Measurements from ENCODE around the gene DVL1. TPM values are rescaled to one million over a fixed set of nuclear protein-coding genes. Genes with fewer than 3 reads are reported as not detected.

Gene DVL1
- total and polyA plus RNA-seq, 4 donors, result 39.2 to 79.1 (median 62.8) TPM

- Histone ChIP-seq H3K36me3 (ENCODE audit: control insufficient read depth in 4 of 4, insufficient read depth in 4 of 4, low read length in 4 of 4) (peaks cover 0 to 18% (median 1%) of the 10 kb centered on the region in 4 donors), H3K9ac (ENCODE audit: insufficient read depth in 1 of 2, low read length in 2 of 2) (no peak overlapping the region), H3K4me3 (no peak overlapping the region), H3K27ac (ENCODE audit: low read depth in 1 of 2, low read length in 1 of 2) (no peak overlapping the region), H3K4me1 (ENCODE audit: control insufficient read depth in 5 of 5, insufficient read depth in 5 of 5, low read length in 5 of 5) (peaks cover 0 to 18% (median 8%) of the 10 kb centered on the region in 5 donors), H3K27me3 (ENCODE audit: control insufficient read depth in 3 of 3, insufficient read depth in 3 of 3, low read length in 2 of 3) (no peaks in the 10 kb centered on the region), H3K9me3 (ENCODE audit: control insufficient read depth in 4 of 4, insufficient read depth in 3 of 4, low read length in 3 of 4) (no peaks in the 10 kb centered on the region)
- ATAC-seq (ENCODE audit: insufficient read depth, low FRiP score) (no peak), DNase-seq (no peak)
- 86 to 91% methylated on average over 15 of the region's 15 CpGs for WGBS, 2 donors
- TF ChIP-seq CTCF (IDR thresholded peaks at IDR 0.05; ENCODE audit: control extremely low read depth, extremely low read depth), result no peak
Measured at GRCh38 chr1:1328254-1328653, 21.0 kb downstream of the DVL1 start.

GRCh38 chr1:1327291-1327690, 21.9 kb downstream of the DVL1 start:
- no peak for TF ChIP-seq CTCF (IDR thresholded peaks at IDR 0.05; ENCODE audit: control extremely low read depth, extremely low read depth)
- H3K27me3 ChIP-seq (ENCODE audit: control insufficient read depth in 3 of 3, insufficient read depth in 3 of 3, low read length in 2 of 3), result no peaks in the 10 kb centered on the region
- no peaks in the 10 kb centered on the region for H3K9me3 ChIP-seq (ENCODE audit: control insufficient read depth in 4 of 4, insufficient read depth in 3 of 4, low read length in 3 of 4)
- ATAC-seq (ENCODE audit: insufficient read depth, low FRiP score) (no peak), DNase-seq (no peak)
- peaks cover 0 to 19% (median 8%) of the 10 kb centered on the region in 5 donors for H3K4me1 ChIP-seq (ENCODE audit: control insufficient read depth in 5 of 5, insufficient read depth in 5 of 5, low read length in 5 of 5)
- 93 to 95% methylated on average over 36 to 40 of the region's 40 CpGs for WGBS, 2 donors
- no peak overlapping the region for H3K27ac ChIP-seq (ENCODE audit: low read depth in 1 of 2, low read length in 1 of 2)
- peaks cover 0 to 18% (median 2%) of the 10 kb centered on the region in 4 donors for H3K36me3 ChIP-seq (ENCODE audit: control insufficient read depth in 4 of 4, insufficient read depth in 4 of 4, low read length in 4 of 4)
- no peak overlapping the region for H3K9ac ChIP-seq (ENCODE audit: insufficient read depth in 1 of 2, low read length in 2 of 2)
- no peak overlapping the region for H3K4me3 ChIP-seq

GRCh38 chr1:1326075-1326605, 23.1 kb downstream of the DVL1 start:
- DNase-seq (no peak), ATAC-seq (ENCODE audit: insufficient read depth, low FRiP score) (no peak)
- TF ChIP-seq CTCF (IDR thresholded peaks at IDR 0.05; ENCODE audit: control extremely low read depth, extremely low read depth), result no peak
- Histone ChIP-seq H3K27me3 (ENCODE audit: control insufficient read depth in 3 of 3, insufficient read depth in 3 of 3, low read length in 2 of 3) (no peaks in the 10 kb centered on the region), H3K4me3 (no peak overlapping the region), H3K4me1 (ENCODE audit: control insufficient read depth in 5 of 5, insufficient read depth in 5 of 5, low read length in 5 of 5) (peaks cover 0 to 22% (median 8%) of the 10 kb centered on the region in 5 donors), H3K36me3 (ENCODE audit: control insufficient read depth in 4 of 4, insufficient read depth in 4 of 4, low read length in 4 of 4) (peaks cover 0 to 25% (median 2%) of the 10 kb centered on the region in 4 donors), H3K27ac (ENCODE audit: low read depth in 1 of 2, low read length in 1 of 2) (peak overlapping the region in 1 of 2 donors; percentile 85), H3K9ac (ENCODE audit: insufficient read depth in 1 of 2, low read length in 2 of 2) (no peak overlapping the region), H3K9me3 (ENCODE audit: control insufficient read depth in 4 of 4, insufficient read depth in 3 of 4, low read length in 3 of 4) (no peaks in the 10 kb centered on the region)
- WGBS, 2 donors, result 64 to 76% methylated on average over 8 of the region's 8 CpGs

Data from lung (tissue), 12 donors.